Hindlimb muscle (tissue), 1 donor: ENCODE results near the gene TXNDC9. TPM values are rescaled to one million over a fixed set of nuclear protein-coding genes. Genes with fewer than 3 reads are reported as not detected.
"Not testable (repeated sequence)": the region's sequence is repeated elsewhere in the genome, so short reads cannot be mapped to it uniquely, and the experiment has no call there.

Experiments used
- DNase-seq: peaks from one replicate; pipeline ENCODE4 v3.0.0-alpha.2; 2013
- polyA plus RNA-seq: library from polyadenylated mRNA; unstranded; fragments of 120-200 nt; gene quantifications from one replicate; pipeline ENCODE4 v1.2.1, GENCODE V29; 2013; ENCODE audit not compliant: insufficient read length

Gene TXNDC9, protein sequence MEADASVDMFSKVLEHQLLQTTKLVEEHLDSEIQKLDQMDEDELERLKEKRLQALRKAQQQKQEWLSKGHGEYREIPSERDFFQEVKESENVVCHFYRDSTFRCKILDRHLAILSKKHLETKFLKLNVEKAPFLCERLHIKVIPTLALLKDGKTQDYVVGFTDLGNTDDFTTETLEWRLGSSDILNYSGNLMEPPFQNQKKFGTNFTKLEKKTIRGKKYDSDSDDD
- polyA plus RNA-seq, result 20.1 TPM

- DNase-seq, result peak; percentile 100
Observed at GRCh38 chr2:99335911-99336803, at the start of gene TXNDC9. Gene TXNDC9, minus strand, starts transcription at chr2:99336333. Its CDS starts 3,123 bp downstream, at chr2:99333210.

- no peak for DNase-seq
Observed at GRCh38 chr2:99382143-99382542, 46.0 kb upstream of the TXNDC9 start.

DNA sequence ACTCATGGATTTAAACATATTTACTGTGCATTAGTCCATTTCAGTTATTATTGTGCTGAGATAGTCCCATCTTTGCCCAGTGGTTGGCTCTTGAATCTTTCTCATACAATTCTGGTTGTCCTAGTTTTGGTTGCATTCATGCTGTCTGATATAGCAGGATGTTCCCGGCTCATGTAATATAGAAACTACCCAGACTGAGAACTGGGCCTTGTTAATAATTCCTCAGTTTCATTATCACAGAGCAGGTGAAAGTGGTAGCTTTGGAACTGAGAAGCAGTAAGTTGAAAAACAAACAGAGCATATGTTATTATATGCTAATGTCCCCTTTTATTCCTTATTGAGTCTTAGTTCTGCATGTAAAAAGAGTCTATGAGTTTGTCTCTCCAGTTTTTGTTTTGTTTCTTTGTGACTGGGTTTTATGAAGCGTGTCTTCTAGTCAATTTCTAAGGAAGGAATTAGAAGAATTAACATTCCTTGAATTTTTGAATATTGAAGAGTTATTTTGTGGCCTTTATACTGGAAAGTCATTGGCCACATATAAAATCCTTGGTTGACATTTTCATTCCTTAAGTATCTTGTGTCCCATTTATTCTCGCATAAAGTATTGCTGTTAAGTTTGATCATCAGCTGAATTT lies 44.4 kb upstream of the TXNDC9 start:
- no peak for DNase-seq

- DNase-seq, result no peak
Observed at GRCh38 chr2:99377879-99378278, 41.7 kb upstream of the TXNDC9 start.

- no peak for DNase-seq
Observed at GRCh38 chr2:99376254-99376864, 40.2 kb upstream of the TXNDC9 start.

- DNase-seq, result no peak
Observed at GRCh38 chr2:99374747-99375146, 38.6 kb upstream of the TXNDC9 start.

- DNase-seq, result no peak
Observed at GRCh38 chr2:99373144-99373543, 37.0 kb upstream of the TXNDC9 start.

DNA sequence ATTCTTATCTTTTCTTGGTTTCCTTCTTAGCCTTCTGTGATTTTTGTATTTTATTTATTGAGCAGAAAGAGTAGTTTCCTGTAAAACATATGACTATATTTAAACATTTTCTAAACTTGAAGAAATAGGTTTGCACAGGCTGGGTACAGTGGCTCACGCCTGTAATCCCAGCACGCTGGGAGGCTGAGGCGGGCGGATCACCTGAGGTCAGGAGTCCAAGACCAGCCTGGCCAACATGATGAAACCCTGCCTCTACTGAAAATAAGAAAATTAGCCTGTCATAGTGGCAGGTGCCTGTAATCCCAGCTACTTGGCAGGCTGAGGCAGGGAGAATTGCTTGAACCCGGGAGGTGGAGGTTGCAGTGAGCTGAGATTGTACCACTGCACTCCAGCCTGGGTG lies 32.7 kb upstream of the TXNDC9 start:
- DNase-seq, result not testable (repeated sequence)

- DNase-seq, result no peak
Observed at GRCh38 chr2:99365661-99366060, 29.5 kb upstream of the TXNDC9 start.

- no peak for DNase-seq
Observed at GRCh38 chr2:99356853-99357252, 20.7 kb upstream of the TXNDC9 start.

GRCh38 chr2:99354825-99355224 lies 18.7 kb upstream of the TXNDC9 start:
- DNase-seq, result not testable (repeated sequence)

GRCh38 chr2:99354070-99354469 lies 17.9 kb upstream of the TXNDC9 start:
- no peak for DNase-seq

- DNase-seq, result no peak
Observed at GRCh38 chr2:99350194-99350593, 14.1 kb upstream of the TXNDC9 start.

DNA sequence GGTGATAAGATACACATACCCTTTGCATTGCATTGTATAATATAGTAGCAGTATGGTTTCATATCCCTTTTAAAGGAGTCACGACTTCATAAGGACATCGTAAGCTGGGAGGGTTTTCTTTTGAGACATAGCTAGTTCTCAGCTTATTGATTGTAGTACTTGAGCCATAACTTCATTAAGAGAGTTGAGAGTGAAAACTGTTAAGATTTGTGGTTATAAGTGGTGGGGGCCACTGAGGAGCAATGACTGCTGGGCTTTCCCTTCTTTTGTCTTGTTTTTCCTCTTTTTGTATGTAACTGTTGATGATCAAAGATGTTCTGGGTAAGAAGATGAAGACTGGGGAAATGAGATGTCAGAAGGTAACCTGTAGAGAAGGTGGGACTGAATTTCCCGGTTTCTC lies 12.0 kb upstream of the TXNDC9 start:
- DNase-seq, result no peak

- DNase-seq, result no peak
Observed at GRCh38 chr2:99346218-99346617, 10.1 kb upstream of the TXNDC9 start.

DNA sequence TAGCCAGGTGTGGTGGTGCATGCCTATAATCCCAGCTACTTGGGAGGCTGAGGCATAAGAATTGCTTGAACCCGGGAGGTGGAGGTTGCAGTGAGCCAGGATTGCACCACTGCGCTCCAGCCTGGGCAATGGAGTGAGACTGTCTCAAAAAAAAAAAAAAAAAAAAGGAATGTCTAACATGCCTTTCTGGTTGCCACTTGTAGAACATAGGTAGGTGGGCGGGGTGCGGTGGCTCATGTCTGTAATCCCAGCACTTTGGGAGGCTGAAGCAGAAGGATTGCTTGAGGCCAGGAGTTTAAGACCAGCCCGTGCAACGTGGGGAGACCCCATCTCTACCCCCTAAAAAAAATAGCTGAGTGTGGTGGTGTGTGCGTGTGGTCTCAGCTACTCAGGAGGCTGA lies 9.3 kb upstream of the TXNDC9 start:
- DNase-seq, result not testable (repeated sequence)

GRCh38 chr2:99342536-99342935 lies 6.4 kb upstream of the TXNDC9 start:
- DNase-seq, result no peak

DNA sequence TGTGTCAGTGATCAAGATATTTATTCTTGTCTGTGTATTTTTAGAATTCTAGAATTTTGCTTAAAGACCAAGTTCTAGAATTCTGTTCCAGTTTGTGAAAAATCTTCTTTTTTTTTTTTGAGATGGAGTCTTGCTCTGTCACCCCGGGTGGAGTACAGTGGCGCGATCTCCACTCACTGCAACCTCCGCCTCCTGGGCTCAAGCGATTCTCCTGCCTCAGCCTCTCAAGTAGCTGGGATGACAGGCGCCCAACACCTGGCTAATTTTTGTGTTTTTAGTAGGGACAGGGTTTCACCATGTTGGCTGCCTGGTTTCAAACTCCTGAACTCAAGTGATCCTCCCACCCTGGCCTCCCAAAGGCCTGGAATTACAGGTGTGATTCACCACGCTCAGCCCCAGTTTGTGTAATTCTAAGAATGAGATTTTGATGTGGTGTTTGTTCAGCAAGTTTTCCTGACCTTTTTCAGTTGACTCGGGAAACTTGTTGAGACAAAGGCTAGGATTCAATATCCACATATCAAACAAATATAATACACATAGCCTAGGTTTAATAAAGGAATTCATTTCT lies 4.6 kb upstream of the TXNDC9 start:
- DNase-seq, result no peak

DNA sequence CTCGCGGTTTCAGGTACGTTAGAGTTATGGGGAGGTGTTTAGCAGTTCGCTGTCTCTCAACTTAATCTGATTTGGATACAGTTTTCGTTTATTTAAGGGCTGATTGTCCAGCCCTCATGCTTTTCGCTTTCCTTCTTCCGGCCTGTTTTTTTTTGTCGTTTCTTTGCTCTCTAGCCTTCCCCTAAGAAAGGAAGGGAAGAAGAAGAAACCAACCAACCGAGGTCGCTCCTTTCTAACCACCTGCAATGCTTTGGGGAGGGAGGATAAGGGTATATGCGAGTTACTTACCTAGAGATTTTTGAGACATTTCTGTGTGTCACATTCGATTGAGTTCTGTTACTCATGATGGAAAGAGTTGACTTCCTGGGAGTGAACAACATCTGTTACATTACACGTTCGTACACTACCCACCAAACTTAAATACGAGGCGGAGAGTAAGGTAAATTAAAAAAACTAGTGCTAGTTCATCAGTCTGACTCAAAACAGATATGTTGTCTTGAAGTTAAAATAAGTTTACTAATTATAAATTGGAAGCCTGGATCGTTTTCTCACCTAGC lies 2.0 kb upstream of the TXNDC9 start:
- no peak for DNase-seq

DNA sequence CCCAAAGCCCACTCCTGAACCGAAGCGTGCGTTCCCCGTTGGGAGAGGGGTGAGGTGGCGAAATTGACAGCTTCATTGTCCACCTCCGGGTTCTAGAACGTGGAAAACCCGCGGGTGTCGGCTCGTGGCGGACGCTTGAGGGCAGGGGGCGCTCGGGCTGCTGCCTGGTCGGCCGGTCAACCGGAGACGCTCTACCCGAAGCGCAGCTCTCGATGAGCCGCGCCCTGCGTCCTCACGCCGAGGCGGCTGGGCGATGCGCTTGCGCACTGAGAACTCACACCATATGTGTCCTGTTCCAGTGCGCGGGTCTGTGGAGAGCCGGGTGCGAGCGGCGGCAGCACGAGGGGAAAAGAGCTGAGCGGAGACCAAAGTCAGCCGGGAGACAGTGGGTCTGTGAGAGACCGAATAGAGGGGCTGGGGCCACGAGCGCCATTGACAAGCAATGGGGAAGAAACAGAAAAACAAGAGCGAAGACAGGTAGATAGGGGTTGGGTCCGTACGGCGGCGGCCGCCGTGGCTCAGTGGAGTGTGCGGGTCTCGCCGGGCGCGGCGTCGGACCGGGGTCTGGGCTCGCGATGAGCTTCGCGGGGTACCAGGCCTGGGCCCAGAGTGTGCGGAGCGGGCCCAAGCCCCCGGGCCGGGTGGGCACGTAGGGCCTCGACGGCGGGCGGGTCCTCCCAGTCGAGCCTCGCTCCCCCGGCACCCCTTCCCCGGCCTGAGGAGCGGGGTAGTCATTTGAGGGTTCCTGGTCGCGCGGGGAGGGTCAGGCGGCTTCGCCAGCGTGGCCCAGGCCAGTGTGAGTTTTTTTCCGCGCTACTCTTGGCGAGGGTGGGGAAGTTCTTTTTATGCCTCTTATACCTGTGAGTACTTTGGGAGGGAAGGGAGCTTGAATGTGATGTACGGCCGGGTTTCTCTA lies 1.2 kb upstream of the TXNDC9 start, which contains the start of gene EIF5B:
TSS of gene EIF5B (plus strand) at position 277 of the 916 bp plus-strand sequence. CDS start at position 443, 166 bp downstream.
- peak; percentile 97 for DNase-seq

- no peak for DNase-seq
Observed at GRCh38 chr2:99336804-99337112, 625 bp upstream of the TXNDC9 start.
